CD4-positive, alpha-beta T cell treated with Interleukin-15 for 1 hour (primary cell): ENCODE results near the gene MAG.

Experiments
- DNase-seq: peaks from one replicate; pipeline ENCODE4 v3.0.0-alpha.2; 2020

The MAG gene

GRCh38 chr19:35318679-35319448 is 26.9 kb downstream of the MAG start:
- DNase-seq: peak; percentile 87

- DNase-seq: peak; percentile 49
These were observed 28.2 kb downstream of the MAG start for GRCh38 chr19:35320065-35320713.

- no peak for DNase-seq
These were observed 29.3 kb downstream of the MAG start for GRCh38 chr19:35321291-35321690.

GRCh38 chr19:35322014-35322413 is 30.1 kb downstream of the MAG start:
- no peak for DNase-seq

- DNase-seq: no peak
These were observed 35.7 kb downstream of the MAG start for GRCh38 chr19:35327642-35328041.

- peak; percentile 69 for DNase-seq
These were observed 36.9 kb downstream of the MAG start, which contains the start of gene CD22 for GRCh38 chr19:35328851-35329285. Gene CD22 (plus strand): TSS chr19:35329187. CDS start chr19:35332041, 2,854 bp downstream.

- no peak for DNase-seq
These were observed 37.4 kb downstream of the MAG start for GRCh38 chr19:35329323-35329722.

- DNase-seq: peak; percentile 84
These were observed 38.5 kb downstream of the MAG start for GRCh38 chr19:35330475-35330874.

- no peak for DNase-seq
These were observed 39.7 kb downstream of the MAG start for GRCh38 chr19:35331551-35332214.

GRCh38 chr19:35332817-35333216 is 40.9 kb downstream of the MAG start:
- no peak for DNase-seq

- DNase-seq: no peak
These were observed 42.3 kb downstream of the MAG start for GRCh38 chr19:35334144-35334753.

GRCh38 chr19:35336166-35336955 is 44.4 kb downstream of the MAG start:
- no peak for DNase-seq

- no peak for DNase-seq
These were observed 45.4 kb downstream of the MAG start for GRCh38 chr19:35337097-35337983.

- no peak for DNase-seq
These were observed 46.0 kb downstream of the MAG start for GRCh38 chr19:35337984-35338296.

GRCh38 chr19:35340431-35340830 is 48.5 kb downstream of the MAG start:
- no peak for DNase-seq

GRCh38 chr19:35341006-35341405 is 49.0 kb downstream of the MAG start:
- no peak for DNase-seq

- DNase-seq: no peak
These were observed 49.7 kb downstream of the MAG start for GRCh38 chr19:35341565-35342225.

- peak; percentile 7 for DNase-seq
These were observed 50.5 kb downstream of the MAG start for GRCh38 chr19:35342430-35342829.

GRCh38 chr19:35344511-35345031 is 52.6 kb downstream of the MAG start:
- no peak for DNase-seq

GRCh38 chr19:35345671-35346111 is 53.7 kb downstream of the MAG start:
- DNase-seq: no peak
